HEK293 (cell line): ENCODE data around the gene NCCRP1.
A peak's percentile ranks its signal among the peaks of the same experiment; 100 is the strongest.

Source experiments
- CTCF ChIA-PET: fragments of 350-600 bp; formaldehyde crosslinking; extraction: SDS; loops from one replicate; lab custom pipeline; 2021; ENCODE audit warnings: antibody characterized with exemption; lab: Yijun Ruan, JAX
- POLR2A ChIA-PET: fragments of 300-600 bp; formaldehyde crosslinking; extraction: SDS; loops from one replicate; lab custom pipeline; 2020; ENCODE audit warnings: antibody characterized with exemption, inconsistent platforms; lab: Yijun Ruan, JAX
- H3K27ac ChIP-seq: fragments of 200-500 bp; sonication (Bioruptor generic); 2 replicates; pipeline ENCODE4 v1.5.1; 2014; ENCODE audit warnings: low read depth, low read length, control low read depth, inconsistent platforms; ENCODE audit errors: extremely low read depth
- H3K36me3 ChIP-seq, 2 experiments: fragments of 200-500 bp in 1 of 2; sonication (Bioruptor generic) in 1 of 2; 1 replicate in 1 of 2; 2 replicates in 1 of 2; pipeline ENCODE4 v1.5.1; 2014 to 2017; ENCODE audit warnings: inconsistent platforms in 2 of 2, low read length in 2 of 2; ENCODE audit not compliant: control insufficient read depth in 2 of 2, insufficient read depth in 1 of 2
- H3K4me1 ChIP-seq: fragments of 200-500 bp; sonication (Bioruptor generic); 2 replicates; pipeline ENCODE4 v1.5.1; 2014; ENCODE audit warnings: mild to moderate bottlenecking, low read length, inconsistent platforms; ENCODE audit not compliant: control insufficient read depth, insufficient read depth
- H3K4me3 ChIP-seq: 2 replicates; pipeline ENCODE4 v1.5.1; 2011; ENCODE audit warnings: low read depth, mild to moderate bottlenecking, control low read depth, low read length, moderate library complexity
- H3K9me3 ChIP-seq: fragments of 200-500 bp; sonication (Bioruptor generic); 2 replicates; pipeline ENCODE4 v1.5.1; 2014; ENCODE audit warnings: low read depth, low read length, inconsistent platforms; ENCODE audit not compliant: control insufficient read depth, insufficient read depth
- GLIS2 ChIP-seq: fragments of 450-650 bp; formaldehyde crosslinking; IDR thresholded peaks from 2 replicates; pipeline ENCODE4 v1.5.1; 2016; ENCODE audit warnings: missing biosample characterization, missing genetic modification characterization
- HOXA7 ChIP-seq: sonication (generic); formaldehyde crosslinking; IDR thresholded peaks from 2 replicates; pipeline ENCODE4 v1.8.1; 2022; ENCODE audit warnings: missing genetic modification reagents, borderline replicate concordance
- KLF17 ChIP-seq: fragments of 450-650 bp; formaldehyde crosslinking; IDR thresholded peaks from 2 replicates; pipeline ENCODE4 v1.5.1; 2016; ENCODE audit warnings: missing biosample characterization, missing genetic modification characterization
- ZBTB48 ChIP-seq: fragments of 450-650 bp; formaldehyde crosslinking; IDR thresholded peaks from 2 replicates; pipeline ENCODE4 v1.5.1; 2016; ENCODE audit warnings: missing biosample characterization, missing genetic modification characterization
- ZNF10 ChIP-seq: fragments of 450-650 bp; formaldehyde crosslinking; IDR thresholded peaks from 2 replicates; pipeline ENCODE4 v1.5.1; 2017; ENCODE audit warnings: missing biosample characterization, missing genetic modification characterization
- ZNF132 ChIP-seq: fragments of 450-650 bp; formaldehyde crosslinking; IDR thresholded peaks from 2 replicates; pipeline ENCODE4 v1.5.1; 2017; ENCODE audit warnings: missing biosample characterization, missing genetic modification characterization, borderline replicate concordance
- ZNF146 ChIP-seq: fragments of 450-650 bp; formaldehyde crosslinking; IDR thresholded peaks from 2 replicates; pipeline ENCODE4 v1.5.1; 2016; ENCODE audit warnings: missing biosample characterization, missing genetic modification characterization
- ZNF394 ChIP-seq: fragments of 450-650 bp; formaldehyde crosslinking; IDR thresholded peaks from 2 replicates; pipeline ENCODE4 v1.5.1; 2016; ENCODE audit warnings: missing biosample characterization, missing genetic modification characterization, mild to moderate bottlenecking, moderate library complexity, borderline replicate concordance
- ZNF501 ChIP-seq: fragments of 450-650 bp; formaldehyde crosslinking; IDR thresholded peaks from 2 replicates; pipeline ENCODE4 v1.5.1; 2016; ENCODE audit warnings: missing biosample characterization, missing genetic modification characterization
- ZNF518A ChIP-seq: fragments of 450-650 bp; formaldehyde crosslinking; conservative IDR thresholded peaks from 2 replicates; pipeline ENCODE4 v1.5.1; 2016; ENCODE audit warnings: low read depth, missing biosample characterization, missing genetic modification characterization
- ZNF621 ChIP-seq: fragments of 450-650 bp; formaldehyde crosslinking; IDR thresholded peaks from 2 replicates; pipeline ENCODE4 v1.5.1; 2017; ENCODE audit warnings: missing biosample characterization, missing genetic modification characterization
- ZNF704 ChIP-seq: fragments of 450-650 bp; formaldehyde crosslinking; IDR thresholded peaks from 2 replicates; pipeline ENCODE4 v1.5.1; 2016; ENCODE audit warnings: missing biosample characterization, missing genetic modification characterization
- ZNF768 ChIP-seq: fragments of 450-650 bp; formaldehyde crosslinking; IDR thresholded peaks from 2 replicates; pipeline ENCODE4 v1.5.1; 2018; ENCODE audit warnings: missing biosample characterization, mild to moderate bottlenecking, missing genetic modification characterization
- ZNF791 ChIP-seq: fragments of 450-650 bp; formaldehyde crosslinking; IDR thresholded peaks from 2 replicates; pipeline ENCODE4 v1.5.1; 2016; ENCODE audit warnings: missing biosample characterization, missing genetic modification characterization
- ZSCAN30 ChIP-seq: fragments of 450-650 bp; IDR thresholded peaks from 2 replicates; pipeline ENCODE4 v1.5.1; 2018; ENCODE audit warnings: missing biosample characterization, mild to moderate bottlenecking, missing genetic modification characterization, moderate library complexity
- ZXDB ChIP-seq: fragments of 450-650 bp; formaldehyde crosslinking; IDR thresholded peaks from 2 replicates; pipeline ENCODE4 v1.5.1; 2016; ENCODE audit warnings: missing biosample characterization, missing genetic modification characterization
- TF ChIP-seq, protein P1 (sequence below): fragments of 450-650 bp; formaldehyde crosslinking; IDR thresholded peaks from 2 replicates; pipeline ENCODE4 v1.5.1; 2016; ENCODE audit warnings: missing biosample characterization, missing genetic modification characterization
- TF ChIP-seq, protein P2 (sequence below): fragments of 450-650 bp; formaldehyde crosslinking; IDR thresholded peaks from 2 replicates; pipeline ENCODE4 v1.5.1; 2016; ENCODE audit warnings: missing biosample characterization, missing genetic modification characterization
- TF ChIP-seq, protein P3 (sequence below): fragments of 450-650 bp; formaldehyde crosslinking; conservative IDR thresholded peaks from 2 replicates; pipeline ENCODE4 v1.5.1; 2016; ENCODE audit warnings: low read depth, missing biosample characterization, missing genetic modification characterization

NCCRP1 gene

DNA sequence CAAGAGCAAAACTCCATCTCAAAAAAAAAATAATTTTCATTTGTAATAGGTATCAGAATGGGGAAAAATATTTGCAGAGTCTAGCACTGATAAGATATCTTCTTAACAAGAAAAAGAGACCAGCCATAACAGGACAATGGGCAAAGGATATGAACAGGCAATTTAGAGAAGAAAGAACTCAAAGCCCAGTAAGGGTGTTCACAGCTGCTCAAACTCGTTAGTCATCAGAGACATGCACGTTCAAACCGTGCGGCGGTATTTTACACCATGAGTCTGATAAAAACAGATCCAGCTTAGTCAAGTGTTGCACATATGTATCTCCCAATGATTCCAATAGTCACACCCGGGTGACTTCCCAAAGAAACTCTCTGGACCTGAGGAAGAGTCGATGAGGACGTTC is 13.7 kb upstream of the NCCRP1 start (continued):
- no peak for TF ChIP-seq HOXA7
- TF ChIP-seq, all 188 proteins: peak for 0

DNA sequence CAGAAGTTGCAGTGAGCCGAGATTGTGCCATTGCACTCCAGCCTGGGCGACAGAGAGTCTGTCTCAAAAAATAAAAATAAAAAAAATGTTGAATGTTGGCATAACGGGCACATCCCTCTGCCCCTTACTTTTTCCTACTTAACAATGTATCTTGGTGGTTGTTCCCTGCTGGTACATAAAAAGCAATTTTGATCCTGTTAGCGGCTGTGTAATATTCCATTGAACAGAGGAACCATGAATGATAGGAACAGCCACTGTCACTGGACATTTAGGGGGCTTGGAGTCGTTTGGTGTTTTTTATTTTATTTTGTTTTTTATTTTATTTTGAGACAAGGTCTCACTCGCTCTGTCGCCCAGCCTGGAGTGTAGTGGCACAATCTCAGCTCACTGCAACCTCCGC is 10.4 kb upstream of the NCCRP1 start:
- POLR2A ChIA-PET, result interaction anchor here (0.6 kb wide), 1 partner anchor 186 kb away, joined by 5 read pairs; no protein-coding TSS in a partner anchor
- no peak overlapping the region for H3K27ac ChIP-seq
- 0 out of 2 replicates have a peak, but pooled peaks have one; percentile 50 for TF ChIP-seq ZNF768 (tag by site-specific recombination)
- no peak for TF ChIP-seq ZNF704 (tag by site-specific recombination)
- TF ChIP-seq, protein P1, sequence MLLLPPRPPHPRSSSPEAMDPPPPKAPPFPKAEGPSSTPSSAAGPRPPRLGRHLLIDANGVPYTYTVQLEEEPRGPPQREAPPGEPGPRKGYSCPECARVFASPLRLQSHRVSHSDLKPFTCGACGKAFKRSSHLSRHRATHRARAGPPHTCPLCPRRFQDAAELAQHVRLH (tag by site-specific recombination), result 0 out of 2 replicates have a peak, but pooled peaks have one; percentile 10
- TF ChIP-seq KLF17, result no peak
- no peak for TF ChIP-seq ZNF10 (tag by site-specific recombination)
- peak; percentile 95 for TF ChIP-seq ZNF146 (tag by site-specific recombination)

DNA sequence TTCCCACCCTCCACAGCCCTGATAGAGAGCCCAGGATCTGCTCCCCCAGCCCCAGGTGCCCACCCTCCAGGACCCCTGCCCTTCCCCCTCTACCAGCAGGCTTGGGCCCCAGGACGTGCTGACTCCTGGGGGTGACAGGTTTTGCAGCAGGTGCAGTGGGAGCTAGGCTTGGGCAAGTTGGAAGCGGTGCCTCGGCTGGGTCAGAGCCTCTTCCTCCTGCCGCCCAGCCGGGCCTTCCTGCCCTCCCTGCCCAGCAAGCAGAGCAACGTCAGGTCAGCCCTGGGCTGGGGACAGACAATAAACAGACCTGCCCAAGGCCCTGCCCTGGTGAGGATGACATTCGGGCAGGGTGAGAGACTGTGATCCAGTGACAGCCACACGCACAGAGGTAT is 9.2 kb upstream of the NCCRP1 start:
- ChIA-PET CTCF (interaction anchor here (0.6 to 3.2 kb wide), 26 partner anchors 8 to 670 kb away, joined by 3 to 39 read pairs (median 4); partner anchors contain the start of genes IFNL1, PAF1, PAK4 and SYCN), POLR2A (no interaction called here)
- H3K27ac ChIP-seq, result 0 out of 2 replicates have a peak overlapping the region, but pooled peaks have one; percentile 24
- TF ChIP-seq HOXA7 (no peak), ZNF518A (tag by site-specific recombination) (no peak), ZNF501 (tag by site-specific recombination) (no peak), ZBTB48 (tag by site-specific recombination) (no peak), ZNF132 (no peak), ZXDB (tag by site-specific recombination) (no peak), GLIS2 (no peak), ZNF621 (tag by site-specific recombination) (no peak), ZNF394 (tag by site-specific recombination) (no peak), ZNF791 (tag by site-specific recombination) (no peak), ZSCAN30 (no peak)
- TF ChIP-seq, protein P2, sequence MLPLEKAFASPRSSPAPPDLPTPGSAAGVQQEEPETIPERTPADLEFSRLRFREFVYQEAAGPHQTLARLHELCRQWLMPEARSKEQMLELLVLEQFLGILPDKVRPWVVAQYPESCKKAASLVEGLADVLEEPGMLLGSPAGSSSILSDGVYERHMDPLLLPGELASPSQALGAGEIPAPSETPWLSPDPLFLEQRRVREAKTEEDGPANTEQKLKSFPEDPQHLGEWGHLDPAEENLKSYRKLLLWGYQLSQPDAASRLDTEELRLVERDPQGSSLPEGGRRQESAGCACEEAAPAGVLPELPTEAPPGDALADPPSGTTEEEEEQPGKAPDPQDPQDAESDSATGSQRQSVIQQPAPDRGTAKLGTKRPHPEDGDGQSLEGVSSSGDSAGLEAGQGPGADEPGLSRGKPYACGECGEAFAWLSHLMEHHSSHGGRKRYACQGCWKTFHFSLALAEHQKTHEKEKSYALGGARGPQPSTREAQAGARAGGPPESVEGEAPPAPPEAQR, result no peak
- TF ChIP-seq, protein P3, sequence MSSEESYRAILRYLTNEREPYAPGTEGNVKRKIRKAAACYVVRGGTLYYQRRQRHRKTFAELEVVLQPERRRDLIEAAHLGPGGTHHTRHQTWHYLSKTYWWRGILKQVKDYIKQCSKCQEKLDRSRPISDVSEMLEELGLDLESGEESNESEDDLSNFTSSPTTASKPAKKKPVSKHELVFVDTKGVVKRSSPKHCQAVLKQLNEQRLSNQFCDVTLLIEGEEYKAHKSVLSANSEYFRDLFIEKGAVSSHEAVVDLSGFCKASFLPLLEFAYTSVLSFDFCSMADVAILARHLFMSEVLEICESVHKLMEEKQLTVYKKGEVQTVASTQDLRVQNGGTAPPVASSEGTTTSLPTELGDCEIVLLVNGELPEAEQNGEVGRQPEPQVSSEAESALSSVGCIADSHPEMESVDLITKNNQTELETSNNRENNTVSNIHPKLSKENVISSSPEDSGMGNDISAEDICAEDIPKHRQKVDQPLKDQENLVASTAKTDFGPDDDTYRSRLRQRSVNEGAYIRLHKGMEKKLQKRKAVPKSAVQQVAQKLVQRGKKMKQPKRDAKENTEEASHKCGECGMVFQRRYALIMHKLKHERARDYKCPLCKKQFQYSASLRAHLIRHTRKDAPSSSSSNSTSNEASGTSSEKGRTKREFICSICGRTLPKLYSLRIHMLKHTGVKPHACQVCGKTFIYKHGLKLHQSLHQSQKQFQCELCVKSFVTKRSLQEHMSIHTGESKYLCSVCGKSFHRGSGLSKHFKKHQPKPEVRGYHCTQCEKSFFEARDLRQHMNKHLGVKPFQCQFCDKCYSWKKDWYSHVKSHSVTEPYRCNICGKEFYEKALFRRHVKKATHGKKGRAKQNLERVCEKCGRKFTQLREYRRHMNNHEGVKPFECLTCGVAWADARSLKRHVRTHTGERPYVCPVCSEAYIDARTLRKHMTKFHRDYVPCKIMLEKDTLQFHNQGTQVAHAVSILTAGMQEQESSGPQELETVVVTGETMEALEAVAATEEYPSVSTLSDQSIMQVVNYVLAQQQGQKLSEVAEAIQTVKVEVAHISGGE (tag by site-specific recombination), result no peak

More for the DNA sequence above, 10.4 kb upstream of the NCCRP1 start:
- 0 out of 2 replicates have a peak, but pooled peaks cover 4% of the 10 kb centered on the region for H3K4me1 ChIP-seq
- H3K9me3 ChIP-seq, result no peaks in the 10 kb centered on the region; the same call in 1 of the 2 replicates
- H3K4me3 ChIP-seq, result no peak overlapping the region
- CTCF ChIA-PET, result interaction anchor here (0.6 to 3.2 kb wide), 42 partner anchors 9 to 425 kb away, joined by 3 to 39 read pairs (median 4); partner anchors contain the start of genes IFNL1, PAK4 and SYCN
- H3K36me3 ChIP-seq, result no peaks in the 10 kb centered on the region; a peak in 1 of 3 replicates

More for the DNA sequence above, 9.2 kb upstream of the NCCRP1 start:
- Histone ChIP-seq H3K4me1 (0 out of 2 replicates have a peak, but pooled peaks cover 4% of the 10 kb centered on the region), H3K36me3 (no peaks in the 10 kb centered on the region; a peak in 1 of 3 replicates), H3K4me3 (no peak overlapping the region), H3K9me3 (no peaks in the 10 kb centered on the region; the same call in 1 of the 2 replicates)
